ENCODE results near the gene RIMS1. TPM values are rescaled to one million over a fixed set of nuclear protein-coding genes. Genes with fewer than 3 reads are reported as not detected.
"Not testable (repeated sequence)": the region's sequence is repeated elsewhere in the genome, so short reads cannot be mapped to it uniquely, and the experiment has no call there.

The RIMS1 gene
- total RNA-seq, 1 experiment from 2014 or later: 1.6 TPM

DNA sequence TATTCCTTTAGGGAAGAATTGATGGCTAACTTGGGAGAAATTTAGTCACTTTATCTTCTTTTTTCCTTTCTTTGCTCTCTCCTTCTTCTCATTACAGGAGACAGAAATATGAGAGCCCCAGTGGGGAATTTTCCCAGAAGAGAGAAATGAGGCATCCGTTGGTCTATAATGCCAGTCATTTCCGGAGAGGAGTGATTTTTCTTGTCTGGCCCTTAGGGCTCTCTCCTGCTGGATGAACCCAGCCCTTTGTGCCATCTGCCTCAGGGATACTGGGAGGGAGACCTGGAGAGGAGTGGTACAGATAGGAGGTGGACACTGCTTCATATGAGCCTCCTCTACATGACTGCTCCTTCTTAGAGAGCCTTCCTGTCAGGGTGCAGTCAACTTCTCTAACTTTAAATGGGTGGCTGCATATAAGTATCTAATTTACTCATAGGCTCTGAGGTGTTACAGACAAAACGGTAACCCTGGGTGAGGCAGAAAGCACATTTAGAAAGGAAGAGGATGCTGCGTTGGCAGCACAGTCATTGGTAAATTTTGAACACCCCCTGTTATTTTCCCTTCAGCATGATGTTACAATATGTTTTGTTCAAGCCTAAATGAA lies 21.9 kb downstream of the RIMS1 start:
- no peaks in the 10 kb centered on the region for H3K36me3 ChIP-seq (replicated peaks; ENCODE audit: control insufficient read depth, insufficient read depth, low read length)
- no peak for DNase-seq
- no peaks in the 10 kb centered on the region for H3K27me3 ChIP-seq (ENCODE audit: control insufficient read depth, insufficient read depth, low read length)
- H3K4me3 ChIP-seq (ENCODE audit: insufficient read depth, low read depth, low read length): no peak overlapping the region

DNA sequence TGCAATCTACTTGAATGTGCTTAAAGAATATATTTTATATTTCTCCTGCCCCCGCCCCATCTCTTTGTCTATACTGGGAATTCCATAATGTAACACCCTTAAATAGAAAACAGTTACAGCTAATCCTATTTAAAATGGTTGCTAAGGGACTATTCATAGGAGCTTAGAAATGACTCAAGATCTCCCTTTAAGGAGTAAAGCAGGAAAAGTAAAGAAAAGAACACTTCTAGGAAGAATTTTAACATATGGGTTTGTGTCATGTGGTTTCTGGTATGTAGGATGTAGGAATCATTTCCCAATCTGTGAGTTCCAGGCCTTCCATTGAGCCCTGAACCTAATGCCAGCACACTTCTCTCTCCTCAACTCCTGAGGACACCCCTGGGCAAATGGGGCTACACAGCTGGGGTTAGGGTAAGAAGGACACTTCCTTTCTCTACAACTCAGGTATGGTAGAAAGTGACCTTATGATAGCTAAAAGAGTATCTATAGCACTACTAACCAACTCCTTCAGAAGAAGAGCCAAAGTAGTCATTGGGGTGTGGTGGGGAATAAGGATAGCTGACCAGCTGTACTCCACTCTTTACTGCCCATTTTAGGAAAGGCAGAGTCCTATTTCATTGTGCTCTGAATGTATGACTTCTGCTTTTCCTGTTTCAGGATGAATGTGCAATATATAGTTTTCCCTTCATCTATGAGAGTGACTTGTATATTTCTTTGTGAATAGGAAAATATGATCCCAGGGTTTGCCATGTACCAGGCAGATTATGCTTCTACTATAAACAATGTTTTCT lies 27.3 kb downstream of the RIMS1 start:
- Histone ChIP-seq H3K27me3 (ENCODE audit: control insufficient read depth, insufficient read depth, low read length) (no peaks in the 10 kb centered on the region), H3K36me3 (replicated peaks; ENCODE audit: control insufficient read depth, insufficient read depth, low read length) (no peaks in the 10 kb centered on the region), H3K4me3 (ENCODE audit: insufficient read depth, low read depth, low read length) (no peak overlapping the region)
- DNase-seq: no peak

DNA sequence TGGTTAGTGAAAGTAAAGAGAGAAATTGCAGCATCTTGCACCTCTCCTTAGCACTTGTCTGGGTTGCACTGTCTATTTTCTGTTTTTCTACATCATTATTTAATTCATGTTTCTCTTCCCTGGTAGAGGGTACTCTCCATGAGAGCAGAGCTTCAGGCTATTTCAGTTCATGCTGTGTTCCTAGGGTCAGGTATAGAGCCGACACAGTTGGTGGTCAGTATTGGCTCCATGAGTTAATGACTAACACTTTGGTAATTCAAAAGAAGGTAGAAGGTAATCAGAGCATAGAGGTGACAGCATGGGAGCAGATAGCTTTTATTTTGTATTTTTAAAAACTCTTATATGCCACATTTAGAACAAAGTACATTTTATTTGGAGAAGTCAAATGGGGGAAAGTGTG lies 42.7 kb downstream of the RIMS1 start:
- H3K4me3 ChIP-seq (ENCODE audit: insufficient read depth, low read depth, low read length): no peak overlapping the region
- peak; percentile 17 for DNase-seq

DNA sequence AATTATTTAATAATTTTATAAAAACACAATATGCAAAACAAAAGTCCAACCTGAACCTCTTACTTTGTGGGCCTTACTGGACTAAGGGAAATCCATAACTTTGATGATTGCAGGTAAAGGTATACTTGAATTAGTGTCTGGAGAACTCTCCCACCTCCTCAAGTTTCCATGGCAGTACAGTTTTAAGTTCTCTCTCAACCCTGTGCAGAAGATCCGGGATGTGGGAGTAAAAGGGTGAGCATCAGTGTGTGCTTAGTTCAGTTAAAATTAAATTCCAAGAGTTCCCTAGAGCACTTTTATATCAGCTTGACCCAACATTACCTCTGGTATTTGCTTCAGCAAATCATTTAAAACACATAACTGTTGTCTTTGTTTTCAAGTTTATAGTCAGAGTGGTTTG lies 47.5 kb downstream of the RIMS1 start:
- no peaks in the 10 kb centered on the region for H3K36me3 ChIP-seq (replicated peaks; ENCODE audit: control insufficient read depth, insufficient read depth, low read length)
- DNase-seq: no peak

More for the DNA sequence above, 42.7 kb downstream of the RIMS1 start:
- Histone ChIP-seq H3K36me3 (replicated peaks; ENCODE audit: control insufficient read depth, insufficient read depth, low read length) (no peaks in the 10 kb centered on the region), H3K27me3 (ENCODE audit: control insufficient read depth, insufficient read depth, low read length) (no peaks in the 10 kb centered on the region)

DNA sequence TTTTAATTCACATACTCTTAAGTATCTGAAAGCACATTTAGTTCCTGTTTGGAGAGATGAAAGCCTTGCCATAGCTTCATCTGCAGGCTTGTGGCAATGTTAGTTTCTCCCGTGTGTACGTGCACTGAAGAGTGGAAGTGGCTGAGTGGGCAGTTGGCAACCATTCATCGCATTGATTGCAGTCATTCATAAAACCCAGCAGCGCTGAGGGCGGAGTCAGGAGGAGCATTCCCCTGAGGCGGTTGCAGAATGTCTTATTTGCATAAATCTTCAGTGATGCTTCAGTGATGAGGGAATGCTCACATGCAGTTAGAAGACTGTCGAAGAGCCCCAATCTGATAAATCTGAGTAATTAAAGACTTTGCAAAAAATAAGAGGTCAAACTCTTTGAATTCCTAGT lies 79.1 kb downstream of the RIMS1 start:
- no peak for DNase-seq
- H3K36me3 ChIP-seq (replicated peaks; ENCODE audit: control insufficient read depth, insufficient read depth, low read length): no peaks in the 10 kb centered on the region
- no peak overlapping the region for H3K4me3 ChIP-seq (ENCODE audit: insufficient read depth, low read depth, low read length)
- H3K27me3 ChIP-seq (ENCODE audit: control insufficient read depth, insufficient read depth, low read length): no peaks in the 10 kb centered on the region

More for the DNA sequence above, 47.5 kb downstream of the RIMS1 start:
- no peak overlapping the region for H3K4me3 ChIP-seq (ENCODE audit: insufficient read depth, low read depth, low read length)
- H3K27me3 ChIP-seq (ENCODE audit: control insufficient read depth, insufficient read depth, low read length): no peaks in the 10 kb centered on the region

DNA sequence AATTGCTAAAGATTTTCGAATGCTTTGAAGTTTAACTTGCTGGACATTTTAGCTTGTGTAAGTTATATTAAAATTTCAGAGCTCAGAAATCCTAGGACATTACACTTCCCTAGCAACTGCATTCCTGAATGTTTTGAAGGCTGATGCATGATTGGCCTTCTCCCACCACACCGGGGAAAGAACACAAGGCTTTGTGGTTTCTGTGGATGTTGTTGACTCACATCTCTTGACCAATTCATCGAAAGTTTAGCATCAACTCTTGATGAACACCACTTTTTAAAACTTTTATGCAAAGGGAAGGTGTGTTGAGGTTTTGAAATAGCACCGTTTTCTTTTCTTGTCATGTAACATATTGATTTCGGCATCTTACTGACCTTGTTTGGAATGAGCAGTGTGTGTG lies 81.1 kb downstream of the RIMS1 start:
- Histone ChIP-seq H3K36me3 (replicated peaks; ENCODE audit: control insufficient read depth, insufficient read depth, low read length) (no peaks in the 10 kb centered on the region), H3K4me3 (ENCODE audit: insufficient read depth, low read depth, low read length) (no peak overlapping the region), H3K27me3 (ENCODE audit: control insufficient read depth, insufficient read depth, low read length) (no peaks in the 10 kb centered on the region)
- DNase-seq: no peak

DNA sequence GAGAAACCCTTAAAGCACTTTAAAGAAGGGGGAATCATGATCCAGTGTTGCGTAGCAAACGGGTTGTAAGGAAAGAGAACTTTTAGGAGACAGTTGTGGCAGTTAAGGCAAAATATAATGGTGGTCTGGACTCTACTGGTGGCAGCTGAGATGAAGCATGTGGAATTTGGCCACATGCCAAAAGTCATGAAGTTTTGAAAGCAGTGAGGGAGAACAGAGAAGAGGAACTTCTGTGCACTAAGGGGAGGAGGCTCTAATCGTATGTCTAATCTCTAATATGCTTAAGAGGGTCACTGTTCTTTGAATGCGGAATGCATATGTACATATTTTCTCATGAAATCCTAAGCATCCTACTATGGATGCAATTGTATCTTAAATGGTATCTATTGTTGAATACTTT lies 91.5 kb downstream of the RIMS1 start:
- no peak overlapping the region for H3K4me3 ChIP-seq (ENCODE audit: insufficient read depth, low read depth, low read length)
- H3K27me3 ChIP-seq (ENCODE audit: control insufficient read depth, insufficient read depth, low read length): no peaks in the 10 kb centered on the region
- H3K36me3 ChIP-seq (replicated peaks; ENCODE audit: control insufficient read depth, insufficient read depth, low read length): no peaks in the 10 kb centered on the region
- no peak for DNase-seq

DNA sequence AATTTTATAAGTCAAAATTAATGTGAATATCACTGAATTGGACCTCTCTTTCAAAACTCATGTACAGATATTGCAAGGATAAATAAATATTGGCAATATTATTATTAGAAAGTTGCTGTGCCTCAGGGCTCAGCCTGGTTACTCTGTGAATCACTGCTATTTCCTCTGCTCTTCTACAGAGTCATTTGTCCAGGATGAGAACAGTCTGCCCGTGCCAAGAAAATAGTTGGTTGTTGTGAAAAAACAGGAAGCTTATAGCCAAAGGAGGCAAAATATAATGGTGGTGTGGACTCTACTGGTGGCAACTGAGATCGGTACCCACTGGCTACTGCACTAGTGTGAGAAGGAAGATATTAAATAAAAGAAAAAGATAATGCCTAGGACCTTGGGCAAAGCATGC lies 93.6 kb downstream of the RIMS1 start:
- Histone ChIP-seq H3K36me3 (replicated peaks; ENCODE audit: control insufficient read depth, insufficient read depth, low read length) (no peaks in the 10 kb centered on the region), H3K27me3 (ENCODE audit: control insufficient read depth, insufficient read depth, low read length) (no peaks in the 10 kb centered on the region), H3K4me3 (ENCODE audit: insufficient read depth, low read depth, low read length) (no peak overlapping the region)
- no peak for DNase-seq

DNA sequence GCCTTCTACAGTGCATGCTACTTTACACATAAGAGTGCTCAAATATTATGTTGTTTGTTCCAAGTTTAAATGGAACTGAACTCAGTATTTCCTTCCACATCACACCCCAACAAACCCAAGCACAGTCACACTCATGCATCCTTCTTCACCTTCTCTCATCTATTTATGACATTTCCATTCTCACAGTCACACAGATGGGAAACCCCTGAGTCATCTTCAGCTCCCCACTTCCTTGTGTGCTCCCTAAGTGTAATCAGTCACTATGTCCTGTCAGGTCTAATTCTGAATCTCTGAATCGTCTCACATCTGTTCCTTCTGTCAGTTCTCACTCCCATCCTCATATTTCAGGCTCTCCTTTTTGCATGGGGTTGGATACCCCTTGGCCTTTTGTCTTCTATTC lies 96.0 kb downstream of the RIMS1 start:
- H3K27me3 ChIP-seq (ENCODE audit: control insufficient read depth, insufficient read depth, low read length): no peaks in the 10 kb centered on the region
- no peaks in the 10 kb centered on the region for H3K36me3 ChIP-seq (replicated peaks; ENCODE audit: control insufficient read depth, insufficient read depth, low read length)
- H3K4me3 ChIP-seq (ENCODE audit: insufficient read depth, low read depth, low read length): no peak overlapping the region
- DNase-seq: no peak

DNA sequence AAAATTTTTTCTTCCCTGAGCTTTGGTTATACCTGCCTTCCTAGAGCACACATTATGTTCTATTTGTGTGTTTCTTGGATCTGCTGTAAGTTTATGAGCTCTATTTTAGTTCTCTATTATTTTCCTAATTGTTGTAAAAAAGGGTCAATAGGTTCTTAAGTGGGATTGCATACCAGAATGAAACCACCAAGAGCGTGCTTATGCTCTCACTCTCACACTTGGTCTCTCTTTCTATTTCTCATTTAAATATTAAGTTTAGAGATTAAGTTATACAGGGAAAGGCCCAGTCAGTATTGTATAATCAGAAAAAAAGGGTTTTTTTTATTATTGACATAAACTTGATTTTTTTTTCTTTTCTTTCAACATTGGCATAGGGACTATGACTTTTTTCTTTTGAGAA lies 96.8 kb downstream of the RIMS1 start:
- H3K27me3 ChIP-seq (ENCODE audit: control insufficient read depth, insufficient read depth, low read length): no peaks in the 10 kb centered on the region
- no peak for DNase-seq
- H3K4me3 ChIP-seq (ENCODE audit: insufficient read depth, low read depth, low read length): no peak overlapping the region
- no peaks in the 10 kb centered on the region for H3K36me3 ChIP-seq (replicated peaks; ENCODE audit: control insufficient read depth, insufficient read depth, low read length)

DNA sequence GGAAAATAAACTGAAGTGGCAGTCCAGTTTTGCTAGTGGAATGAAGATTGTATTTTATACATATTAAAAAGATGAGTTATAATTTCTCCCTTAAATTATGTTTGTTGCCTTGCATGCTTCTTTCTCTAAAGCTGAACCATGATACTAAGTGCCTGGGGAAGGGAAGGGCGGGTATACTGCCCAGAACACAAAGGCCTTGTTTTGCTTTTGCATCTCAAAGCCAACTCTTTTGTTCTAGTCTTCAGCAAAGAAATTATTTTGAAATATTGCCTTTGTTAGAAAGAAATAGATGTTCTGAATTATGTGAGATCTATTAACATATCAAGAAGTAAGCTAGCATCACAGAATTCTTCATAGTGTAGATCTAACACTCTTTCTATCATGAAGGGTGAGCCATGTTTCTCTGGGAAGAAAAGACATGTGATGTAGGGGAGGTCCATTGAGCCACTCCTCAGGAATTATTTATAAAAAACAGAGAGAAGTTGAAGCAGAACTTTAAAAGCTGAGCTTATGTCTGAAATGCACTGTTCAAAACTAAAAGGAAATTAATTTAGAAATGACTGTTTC lies 108.4 kb downstream of the RIMS1 start:
- Histone ChIP-seq H3K4me3 (ENCODE audit: insufficient read depth, low read depth, low read length) (no peak overlapping the region), H3K36me3 (replicated peaks; ENCODE audit: control insufficient read depth, insufficient read depth, low read length) (no peaks in the 10 kb centered on the region), H3K27me3 (ENCODE audit: control insufficient read depth, insufficient read depth, low read length) (no peaks in the 10 kb centered on the region)
- DNase-seq: no peak

DNA sequence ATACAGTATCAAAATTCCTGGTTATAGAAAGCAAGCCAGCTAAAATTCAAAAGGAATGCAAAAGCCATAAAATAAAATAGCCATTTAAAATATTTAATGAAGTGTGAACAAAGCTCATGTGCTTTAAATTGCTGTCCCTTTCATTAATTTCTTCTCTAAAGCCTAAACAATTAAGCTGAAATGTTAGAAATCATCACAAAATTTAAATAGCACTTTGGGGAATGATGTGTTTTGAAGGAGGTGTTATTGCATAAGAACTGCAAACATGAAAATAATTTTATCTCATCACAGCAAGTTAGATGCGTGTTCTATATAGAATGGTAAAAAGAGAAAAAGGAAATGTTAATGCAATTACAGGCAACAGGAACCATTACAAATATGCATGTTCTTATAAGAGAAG lies 111.0 kb downstream of the RIMS1 start:
- no peaks in the 10 kb centered on the region for H3K27me3 ChIP-seq (ENCODE audit: control insufficient read depth, insufficient read depth, low read length)
- DNase-seq: no peak
- H3K36me3 ChIP-seq (replicated peaks; ENCODE audit: control insufficient read depth, insufficient read depth, low read length): no peaks in the 10 kb centered on the region
- no peak overlapping the region for H3K4me3 ChIP-seq (ENCODE audit: insufficient read depth, low read depth, low read length)

DNA sequence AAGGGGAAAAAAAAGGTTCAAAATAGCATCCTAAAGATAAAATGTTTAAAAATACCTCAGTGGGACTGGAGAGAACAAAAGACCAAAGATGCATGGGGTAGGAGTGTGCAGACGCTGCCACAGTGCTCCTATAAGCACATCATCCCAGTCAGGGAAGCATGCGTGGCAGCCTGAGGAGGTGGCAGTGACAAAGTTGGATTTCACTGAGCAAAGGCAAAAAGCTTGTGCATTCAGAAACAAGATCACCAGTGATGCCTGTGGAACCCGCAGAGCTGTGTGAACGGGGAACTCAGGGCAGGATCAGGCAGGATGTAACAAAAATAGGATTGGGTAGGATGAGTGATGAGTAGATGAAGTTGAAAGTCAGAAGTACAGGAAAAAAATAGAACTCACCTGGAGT lies 116.1 kb downstream of the RIMS1 start:
- Histone ChIP-seq H3K36me3 (replicated peaks; ENCODE audit: control insufficient read depth, insufficient read depth, low read length) (no peaks in the 10 kb centered on the region), H3K4me3 (ENCODE audit: insufficient read depth, low read depth, low read length) (no peak overlapping the region), H3K27me3 (ENCODE audit: control insufficient read depth, insufficient read depth, low read length) (no peaks in the 10 kb centered on the region)
- DNase-seq: no peak

DNA sequence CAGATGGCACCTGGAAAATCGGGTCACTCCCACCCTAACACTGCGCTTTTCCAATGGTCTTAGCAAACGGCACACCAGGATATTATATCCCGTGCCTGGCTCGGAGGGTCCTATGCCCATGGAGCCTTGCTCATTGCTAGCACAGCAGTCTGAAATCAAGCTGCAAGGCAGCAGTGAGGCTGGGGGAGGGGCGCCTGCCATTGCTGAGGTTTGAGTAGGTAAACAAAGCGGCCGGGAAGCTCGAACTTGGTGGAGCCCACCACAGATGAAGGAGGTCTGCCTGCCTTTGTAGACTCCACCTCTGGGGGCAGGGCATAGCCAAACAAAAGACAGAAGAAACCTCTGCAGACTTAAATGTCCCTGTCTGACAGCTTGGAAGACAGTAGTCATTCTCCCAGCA lies 120.2 kb downstream of the RIMS1 start:
- not testable (repeated sequence) for H3K36me3 ChIP-seq (replicated peaks; ENCODE audit: control insufficient read depth, insufficient read depth, low read length); H3K4me3 ChIP-seq (ENCODE audit: insufficient read depth, low read depth, low read length); H3K27me3 ChIP-seq (ENCODE audit: control insufficient read depth, insufficient read depth, low read length); DNase-seq

DNA sequence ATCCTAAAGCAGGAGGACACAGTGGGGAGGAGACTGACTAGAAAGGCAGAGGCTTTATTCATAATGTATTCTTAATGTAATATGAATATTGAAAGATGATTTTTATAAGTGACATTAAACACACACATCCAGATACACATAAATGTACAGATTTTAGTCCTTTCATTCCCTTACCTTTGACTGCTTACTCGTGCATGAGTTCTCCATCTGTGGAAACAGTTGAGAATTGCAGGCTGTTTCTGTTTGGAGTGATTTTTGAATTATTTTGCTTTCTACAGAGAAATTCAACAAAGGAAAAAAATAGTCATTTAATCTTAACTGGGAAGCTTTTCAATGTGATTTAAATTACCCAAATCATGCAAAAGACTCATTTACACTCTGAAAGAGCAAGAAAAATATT lies 136.5 kb downstream of the RIMS1 start:
- no peak for DNase-seq
- Histone ChIP-seq H3K4me3 (ENCODE audit: insufficient read depth, low read depth, low read length) (no peak overlapping the region), H3K27me3 (ENCODE audit: control insufficient read depth, insufficient read depth, low read length) (no peaks in the 10 kb centered on the region), H3K36me3 (replicated peaks; ENCODE audit: control insufficient read depth, insufficient read depth, low read length) (no peaks in the 10 kb centered on the region)

Measured in H7 (cell line).